CD4-positive, alpha-beta T cell treated with Interleukin-17A for 1 hour (primary cell): Measurements from ENCODE around the gene SH3RF1.

ENCODE experiments used
- DNase-seq: peaks from one replicate; pipeline ENCODE4 v3.0.0-alpha.2; 2020

The SH3RF1 gene

DNA sequence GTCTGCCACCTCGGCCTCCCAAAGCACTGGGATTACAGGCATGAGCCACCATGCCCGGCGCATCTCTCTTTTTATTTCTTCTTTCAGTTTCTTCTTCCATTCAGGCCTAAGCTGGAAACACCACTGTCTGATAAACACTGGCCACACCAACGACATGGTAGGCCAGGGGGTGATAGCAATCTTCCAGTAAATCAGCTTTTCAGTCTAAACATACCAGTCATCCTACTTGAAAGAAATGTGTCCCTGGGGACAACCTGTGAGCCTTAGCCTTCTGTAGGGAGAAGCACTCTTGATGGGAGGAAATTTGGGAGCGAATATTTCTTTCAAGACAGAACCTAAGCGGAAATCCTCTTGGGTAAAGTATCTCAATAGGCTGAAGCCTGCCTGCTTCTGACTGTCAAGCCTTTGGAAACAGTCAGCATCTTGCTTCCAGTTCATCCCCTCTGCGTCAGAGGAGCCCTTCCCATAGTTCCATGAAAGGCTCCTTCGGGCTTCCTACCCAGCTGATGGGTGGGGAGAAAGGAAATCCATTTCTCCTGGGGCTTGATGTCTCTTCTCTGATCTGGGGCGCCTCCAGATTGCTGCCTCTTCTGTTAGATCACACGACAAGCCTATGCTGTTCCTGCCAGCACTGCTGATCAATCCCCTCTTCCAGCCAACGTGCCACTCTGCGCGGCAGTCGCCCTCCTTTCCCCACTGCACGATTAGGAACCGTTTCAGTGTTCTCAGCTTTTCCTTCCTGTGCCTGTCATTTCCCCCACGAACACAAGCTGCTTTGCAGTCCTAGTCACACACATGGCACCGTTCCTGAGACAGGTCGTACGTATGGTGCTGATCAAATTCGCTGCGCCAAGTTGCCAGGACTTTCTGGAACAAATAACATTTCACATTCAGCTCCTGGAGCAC is 211.2 kb downstream of the SH3RF1 start:
- no peak for DNase-seq

GRCh38 chr4:169058312-169058711 is 212.4 kb downstream of the SH3RF1 start:
- no peak for DNase-seq

DNA sequence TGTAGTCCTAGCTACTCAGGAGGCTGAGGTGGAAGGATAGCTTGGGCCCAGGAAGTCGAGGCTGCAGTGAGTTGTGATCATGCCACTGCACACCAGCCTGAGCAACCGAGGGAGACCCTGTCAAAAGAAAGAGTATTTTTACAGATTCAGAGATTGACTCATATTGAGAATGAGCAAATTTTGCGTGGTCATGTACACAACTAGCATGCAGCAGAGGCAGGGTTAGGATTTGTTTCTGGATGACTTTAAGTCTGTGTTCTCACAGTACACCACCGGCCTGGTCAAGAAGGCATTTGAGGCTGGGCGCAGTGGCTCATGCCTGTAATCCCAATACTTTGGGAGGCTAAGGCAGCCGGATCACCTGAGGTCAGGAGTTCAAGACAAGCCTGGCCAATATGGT is 215.9 kb downstream of the SH3RF1 start:
- no peak for DNase-seq

GRCh38 chr4:169052594-169052945 is 218.2 kb downstream of the SH3RF1 start:
- no peak for DNase-seq

- no peak for DNase-seq
Observed at GRCh38 chr4:169051761-169052593, 218.8 kb downstream of the SH3RF1 start.

GRCh38 chr4:169050881-169051760 is 219.6 kb downstream of the SH3RF1 start:
- DNase-seq, result no peak

- DNase-seq, result no peak
Observed at GRCh38 chr4:169050284-169050683, 220.5 kb downstream of the SH3RF1 start.

- DNase-seq, result no peak
Observed at GRCh38 chr4:169048868-169049414, 221.8 kb downstream of the SH3RF1 start.

DNA sequence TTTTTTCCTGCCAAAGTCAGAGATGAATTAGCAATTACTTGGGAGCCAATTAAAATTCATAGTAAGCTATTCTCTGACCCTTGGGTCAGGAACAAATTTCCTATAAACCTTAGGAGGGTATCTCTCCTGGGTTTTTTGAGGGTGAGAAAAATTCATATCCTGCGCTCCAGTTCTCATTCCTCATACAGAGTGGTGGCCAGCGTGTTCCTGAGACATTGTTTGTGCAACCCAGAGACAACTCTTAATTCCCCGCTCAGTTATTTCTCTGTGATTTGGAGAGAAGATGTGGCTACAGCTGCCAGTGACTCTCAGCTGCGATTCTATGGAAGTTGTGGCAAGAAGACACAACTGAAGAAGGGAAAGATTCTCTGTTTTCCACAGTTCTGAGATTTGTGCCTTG is 222.8 kb downstream of the SH3RF1 start:
- no peak for DNase-seq

DNA sequence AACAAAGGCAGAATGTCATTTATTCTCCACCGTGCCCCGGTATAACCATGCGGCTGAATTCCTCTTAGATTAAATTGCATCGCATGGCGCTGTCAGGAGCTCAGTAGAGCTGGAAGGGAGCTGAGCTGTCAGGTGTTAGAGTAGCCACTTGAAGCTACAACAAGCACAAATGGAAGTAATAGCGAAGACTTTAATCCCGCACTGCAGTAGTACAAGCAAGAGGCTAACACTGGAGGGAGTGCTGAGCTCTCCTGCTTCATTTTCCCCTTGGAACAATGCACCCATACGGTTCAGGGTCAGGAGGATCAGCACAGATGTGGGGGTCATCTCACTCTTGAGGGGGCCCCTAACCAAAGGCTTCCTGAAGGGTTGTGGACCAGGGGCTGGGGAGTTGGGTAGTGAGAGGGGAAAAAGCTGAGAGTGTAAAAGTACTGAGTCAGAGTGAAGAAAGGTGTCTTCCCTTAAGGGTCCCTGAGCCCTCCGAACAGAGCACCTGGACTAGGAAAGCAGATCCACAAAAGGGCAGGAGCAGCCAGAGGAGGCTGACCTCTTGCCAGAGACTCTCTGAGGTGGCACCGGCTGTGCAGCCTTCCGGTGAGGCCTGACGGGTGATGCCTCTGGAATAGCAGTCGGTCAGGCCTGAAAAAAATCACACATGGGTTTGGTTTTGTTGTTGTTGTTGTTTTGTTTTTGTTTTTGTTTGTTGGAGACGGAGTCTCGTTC is 224.7 kb downstream of the SH3RF1 start:
- DNase-seq, result no peak

DNA sequence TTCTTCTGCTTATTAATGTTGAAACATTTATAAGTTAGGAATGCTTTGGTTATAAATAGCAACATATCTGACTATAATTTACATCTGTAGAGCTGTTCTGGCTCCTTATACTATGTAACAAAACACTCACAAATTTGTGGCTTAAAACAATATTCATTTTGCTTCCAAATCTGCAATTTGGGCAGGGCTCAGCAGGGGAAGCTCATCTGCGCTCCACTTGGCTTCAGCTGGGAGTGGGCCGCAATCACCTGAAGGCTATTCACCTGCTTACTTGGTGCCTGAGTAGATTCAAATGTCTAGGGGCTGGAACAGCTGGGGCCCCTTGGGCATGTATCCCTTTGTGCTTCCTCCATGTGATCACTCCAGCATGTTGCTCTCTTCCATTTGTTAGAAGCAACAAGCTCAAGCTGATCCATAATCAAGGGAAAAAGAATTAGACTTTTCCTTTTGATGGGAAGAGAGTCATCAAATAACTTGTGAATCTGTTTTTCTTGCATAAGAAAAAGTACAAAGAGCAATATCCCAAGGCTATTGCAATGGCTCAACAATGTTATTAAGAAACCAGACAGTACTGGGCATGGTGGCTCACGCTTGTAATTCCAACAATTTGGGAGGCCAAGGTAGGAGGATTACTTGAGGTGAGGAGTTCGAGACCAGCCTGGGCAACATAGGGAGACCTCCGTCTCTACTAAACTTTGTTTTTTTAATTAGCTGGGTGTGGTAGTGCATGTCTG is 225.9 kb downstream of the SH3RF1 start:
- DNase-seq, result no peak
